HFFc6 (cell line): ENCODE results near the gene TMEM150A. TPM values are rescaled to one million over a fixed set of nuclear protein-coding genes. Genes with fewer than 3 reads are reported as not detected.

Experiments
- DNase-seq: peaks from one replicate; pipeline ENCODE4 v3.0.0-alpha.2; 2018
- H3K27ac Mint-ChIP-seq: 2 replicates; pipeline ENCODE4 v1.8.0; 2020; ENCODE audit warnings: mild to moderate bottlenecking, mixed read lengths
- H3K27me3 Mint-ChIP-seq: 2 replicates; pipeline ENCODE4 v1.8.0; 2021; ENCODE audit warnings: mild to moderate bottlenecking, moderate library complexity, mixed read lengths; ENCODE audit not compliant: insufficient read depth
- H3K36me3 Mint-ChIP-seq: 2 replicates; pipeline ENCODE4 v1.8.0; 2021; ENCODE audit warnings: low read depth, mixed read lengths
- H3K4me1 Mint-ChIP-seq: 2 replicates; pipeline ENCODE4 v1.8.0; 2020; ENCODE audit warnings: low read depth, mixed read lengths
- H3K4me3 Mint-ChIP-seq: 2 replicates; pipeline ENCODE4 v1.8.0; 2020; ENCODE audit warnings: mild to moderate bottlenecking, moderate library complexity, mixed read lengths
- H3K9me3 Mint-ChIP-seq: 2 replicates; pipeline ENCODE4 v1.8.0; 2020; ENCODE audit warnings: mild to moderate bottlenecking, mixed read lengths
- CTCF ChIP-seq: fragments of 200-600 bp; sonication (generic); IDR thresholded peaks from 2 replicates; pipeline ENCODE4 v1.5.0; 2021; ENCODE audit warnings: antibody characterized with exemption, mild to moderate bottlenecking
- total RNA-seq, 6 experiments: library from RNA; stranded (reverse); fragmentation: NEBNext Ultra II Directional; extraction: Animal tissue kit (Norgen Biotek cat#: 25700); gene quantifications; 2 replicates in 1 of 6; 3 replicates in 5 of 6; pipeline ENCODE4 v1.2.3, GENCODE V29; 2021

Gene TMEM150A
- total RNA-seq, 6 experiments from 2014 or later, result 10.3 to 20.4 (median 12.7) TPM

GRCh38 chr2:85601771-85602475 lies 575 bp downstream of the TMEM150A start:
- Mint-ChIP-seq H3K9me3 (no peaks in the 10 kb centered on the region), H3K27me3 (peaks cover 3% of the 10 kb centered on the region), H3K27ac (0 out of 2 replicates have a peak overlapping the region, but pooled peaks have one; percentile 21), H3K4me1 (peaks cover 50% of the 10 kb centered on the region), H3K4me3 (peak overlapping the region; percentile 89), H3K36me3 (0 out of 2 replicates have a peak, but pooled peaks cover 2% of the 10 kb centered on the region)
- peak; percentile 43 for DNase-seq
- no peak for TF ChIP-seq CTCF

DNA sequence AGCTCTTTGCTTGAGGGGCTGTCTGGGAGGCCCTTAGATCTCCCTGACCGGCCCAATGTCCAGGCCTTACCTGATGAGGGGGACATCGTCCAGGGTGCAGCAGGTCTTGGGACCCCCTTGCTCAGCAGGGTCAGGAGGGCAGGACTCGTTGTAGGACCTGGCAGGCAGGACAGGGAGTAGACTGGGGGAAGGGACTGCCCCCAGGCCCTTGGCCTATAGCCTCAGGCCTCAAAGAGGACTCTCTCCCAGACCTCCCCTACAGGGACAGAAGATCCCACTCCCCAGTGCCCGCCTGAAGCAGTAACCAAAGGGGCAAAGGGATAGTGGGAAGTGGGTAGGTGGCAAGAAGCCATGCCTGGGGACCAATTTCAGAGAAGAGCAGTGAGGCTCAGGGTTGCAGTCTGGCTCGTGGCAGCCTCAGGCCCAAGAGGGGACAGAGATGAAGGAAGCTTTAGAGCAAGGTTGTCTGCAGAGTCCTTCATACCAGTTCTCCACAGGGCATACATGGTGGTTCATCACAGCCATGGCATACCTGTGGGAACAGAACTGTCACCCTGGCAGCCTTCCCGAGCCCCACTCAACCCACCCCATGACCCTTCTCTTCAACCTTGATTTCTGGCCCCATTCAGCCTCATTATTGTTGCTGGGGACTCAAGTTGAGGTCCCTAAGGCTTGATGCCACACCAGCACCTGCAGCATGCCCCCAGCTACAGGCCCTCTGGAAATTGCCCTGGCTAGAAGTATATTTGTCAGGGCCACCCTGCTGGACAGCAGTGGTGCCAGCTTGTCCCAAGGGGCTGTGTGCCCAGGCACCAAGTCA lies 1.3 kb downstream of the TMEM150A start:
- DNase-seq, result no peak

GRCh38 chr2:85600235-85600575 lies 2.3 kb downstream of the TMEM150A start:
- H3K27ac Mint-ChIP-seq, result no peak overlapping the region
- no peaks in the 10 kb centered on the region for H3K36me3 Mint-ChIP-seq
- no peaks in the 10 kb centered on the region for H3K9me3 Mint-ChIP-seq
- no peak for TF ChIP-seq CTCF
- peaks cover 40% of the 10 kb centered on the region for H3K4me1 Mint-ChIP-seq
- peaks cover 4% of the 10 kb centered on the region for H3K27me3 Mint-ChIP-seq
- DNase-seq, result no peak
- no peak overlapping the region for H3K4me3 Mint-ChIP-seq

More for the DNA sequence above, 1.3 kb downstream of the TMEM150A start:
- TF ChIP-seq CTCF, result no peak
- peaks cover 4% of the 10 kb centered on the region for H3K27me3 Mint-ChIP-seq
- no peak overlapping the region for H3K27ac Mint-ChIP-seq
- peaks cover 49% of the 10 kb centered on the region for H3K4me1 Mint-ChIP-seq
- H3K4me3 Mint-ChIP-seq, result peak overlapping the region; percentile 89
- H3K36me3 Mint-ChIP-seq, result no peaks in the 10 kb centered on the region
- H3K9me3 Mint-ChIP-seq, result no peaks in the 10 kb centered on the region

DNA sequence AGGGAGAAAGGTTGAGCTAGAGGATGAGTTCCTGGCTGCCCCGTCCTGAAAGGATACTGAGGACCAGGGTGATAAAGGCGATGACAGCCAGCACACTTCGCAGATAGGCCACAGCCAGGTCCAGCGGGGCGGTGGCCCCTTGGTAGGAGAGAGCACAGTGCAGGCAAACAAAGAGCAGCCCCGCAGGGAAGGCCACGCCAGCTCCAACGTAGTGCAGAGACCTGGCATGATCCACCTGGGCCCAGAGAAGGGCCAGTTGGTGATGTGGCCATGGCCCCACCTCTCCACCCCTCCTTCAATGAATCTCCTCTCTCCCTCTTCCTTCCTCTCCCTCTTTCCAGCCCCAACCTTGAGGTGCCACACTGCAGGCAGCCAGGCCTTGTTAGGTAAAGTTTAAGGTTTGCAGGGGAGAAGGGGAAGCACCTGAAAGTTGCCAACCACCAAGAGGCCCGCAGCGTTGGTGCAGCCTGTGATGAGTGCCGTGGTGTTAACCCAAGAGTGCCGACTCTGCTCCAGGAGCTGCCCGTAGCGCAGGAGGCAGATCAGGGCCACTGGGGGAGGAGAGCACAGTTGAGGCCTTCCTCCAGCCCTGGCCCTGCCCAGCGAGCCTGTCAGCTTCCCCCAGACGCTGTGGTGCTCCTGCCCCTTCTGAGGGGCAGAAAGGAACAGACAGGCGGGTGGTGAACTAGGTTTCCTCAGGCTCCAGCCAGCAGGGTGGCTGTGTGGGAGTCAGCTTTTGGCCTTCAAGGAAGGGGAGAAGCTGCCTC lies 2.8 kb downstream of the TMEM150A start:
- Mint-ChIP-seq H3K4me3 (no peak overlapping the region), H3K27ac (no peak overlapping the region), H3K9me3 (no peaks in the 10 kb centered on the region), H3K27me3 (peaks cover 4% of the 10 kb centered on the region), H3K36me3 (no peaks in the 10 kb centered on the region), H3K4me1 (peaks cover 40% of the 10 kb centered on the region)
- no peak for TF ChIP-seq CTCF
- DNase-seq, result no peak

- Mint-ChIP-seq H3K9me3 (no peaks in the 10 kb centered on the region), H3K36me3 (no peaks in the 10 kb centered on the region), H3K27me3 (peaks cover 4% of the 10 kb centered on the region), H3K4me1 (peaks cover 41% of the 10 kb centered on the region), H3K4me3 (no peak overlapping the region), H3K27ac (no peak overlapping the region)
- DNase-seq, result no peak
- TF ChIP-seq CTCF, result no peak
These were observed 3.7 kb downstream of the TMEM150A start for GRCh38 chr2:85598594-85599340.
